Muscle layer of duodenum (tissue), 2 donors: Measurements from ENCODE around the gene SCYL3.

Experiments
- H3K27ac ChIP-seq: one replicate; pipeline ENCODE4 v1.7.0; 2013; ENCODE audit warnings: mild to moderate bottlenecking, low read length
- H3K27me3 ChIP-seq: one replicate; pipeline ENCODE4 v1.7.0; 2013; ENCODE audit warnings: low read depth, mild to moderate bottlenecking, control low read depth, low read length
- H3K36me3 ChIP-seq, 2 donors: one replicate each; pipeline ENCODE4 v1.7.0; 2013; ENCODE audit warnings: low read length in 2 of 2, control low read depth in 1 of 2, mild to moderate bottlenecking in 1 of 2; ENCODE audit not compliant: insufficient read depth in 2 of 2, control insufficient read depth in 1 of 2
- H3K4me1 ChIP-seq, 2 donors: one replicate each; pipeline ENCODE4 v1.7.0; 2013; ENCODE audit warnings: low read length in 2 of 2, mild to moderate bottlenecking in 2 of 2, control low read depth in 1 of 2, moderate library complexity in 1 of 2; ENCODE audit not compliant: insufficient read depth in 2 of 2, control insufficient read depth in 1 of 2
- H3K4me3 ChIP-seq, 2 donors: one replicate each; pipeline ENCODE4 v1.7.0; 2013; ENCODE audit warnings: low read length in 2 of 2, low read depth in 1 of 2, mild to moderate bottlenecking in 1 of 2
- H3K9me3 ChIP-seq, 2 donors: one replicate each; pipeline ENCODE4 v1.7.0; 2013; ENCODE audit warnings: low read length in 2 of 2, control low read depth in 1 of 2, mild to moderate bottlenecking in 1 of 2; ENCODE audit not compliant: control insufficient read depth in 1 of 2
- donor health status: healthy.

SCYL3 gene

DNA sequence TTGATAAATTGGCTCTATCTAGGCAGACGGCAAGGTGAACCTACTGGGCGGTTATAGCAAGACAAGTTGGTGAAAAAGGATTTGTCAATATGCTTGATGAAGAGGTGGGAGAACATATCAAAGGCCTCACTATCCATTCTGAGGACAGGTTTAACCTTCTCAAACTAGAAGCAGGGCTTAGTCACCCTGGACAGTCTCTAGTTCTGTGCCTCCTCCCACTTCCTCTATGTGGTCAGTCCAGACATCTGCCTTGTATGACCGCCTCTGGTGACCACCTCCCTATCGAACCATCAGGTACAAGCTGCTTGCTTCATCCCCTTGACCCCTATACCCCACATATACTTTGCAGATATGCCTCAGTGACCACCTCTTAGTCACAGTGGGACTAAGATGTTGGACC lies 2.3 kb upstream of the SCYL3 start:
- no peak overlapping the region for H3K27ac ChIP-seq
- no peaks in the 10 kb centered on the region for H3K36me3 ChIP-seq
- H3K27me3 ChIP-seq: no peaks in the 10 kb centered on the region
- H3K9me3 ChIP-seq: no peaks in the 10 kb centered on the region
- peaks cover 11 to 12% of the 10 kb centered on the region in 2 donors for H3K4me1 ChIP-seq
- no peak overlapping the region for H3K4me3 ChIP-seq

DNA sequence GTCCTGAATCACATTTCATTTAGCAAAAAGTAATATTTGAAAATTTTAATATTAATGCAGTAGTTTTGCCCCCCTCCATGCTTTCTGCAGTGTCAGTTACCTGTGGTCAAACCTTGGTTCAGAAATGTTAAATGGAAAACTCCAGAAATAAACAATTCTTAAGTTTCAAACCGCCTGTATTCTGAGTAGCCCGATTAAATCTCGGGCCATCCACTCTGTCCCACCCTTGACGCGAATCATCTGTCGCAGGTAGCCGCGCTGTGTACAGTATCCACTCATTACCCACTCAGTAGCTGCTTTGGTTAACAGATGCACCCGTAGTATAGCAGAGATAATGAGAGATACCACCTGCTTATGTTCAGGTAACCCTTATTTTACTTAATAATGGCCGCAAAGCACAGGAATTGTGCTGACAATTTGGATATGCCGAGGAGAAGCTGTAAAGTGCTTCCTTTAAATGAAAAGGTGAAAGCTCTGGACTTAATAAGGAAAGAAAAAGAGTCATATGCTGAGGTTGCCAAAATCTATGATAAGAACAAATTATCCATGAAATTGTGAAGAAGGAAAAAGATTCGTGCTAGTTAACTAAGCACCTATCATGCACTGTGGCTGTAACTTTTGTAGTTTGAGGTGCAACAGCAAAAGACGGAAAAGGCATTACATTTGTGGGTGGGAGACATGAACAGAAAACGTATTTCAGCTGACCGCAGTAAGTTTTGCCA lies 889 bp upstream of the SCYL3 start:
- H3K27ac ChIP-seq: peak overlapping the region; percentile 100
- H3K4me1 ChIP-seq: peaks cover 11 to 12% of the 10 kb centered on the region in 2 donors
- H3K36me3 ChIP-seq: no peaks in the 10 kb centered on the region
- H3K4me3 ChIP-seq: peak overlapping the region; percentile 83 to 94
- H3K27me3 ChIP-seq: no peaks in the 10 kb centered on the region
- no peaks in the 10 kb centered on the region for H3K9me3 ChIP-seq

- Histone ChIP-seq H3K27me3 (no peaks in the 10 kb centered on the region), H3K4me3 (peak overlapping the region; percentile 83 to 94), H3K27ac (peak overlapping the region; percentile 100), H3K4me1 (peaks cover 11 to 12% of the 10 kb centered on the region in 2 donors), H3K9me3 (no peaks in the 10 kb centered on the region), H3K36me3 (peaks cover 1 to 6% of the 10 kb centered on the region in 2 donors)
Observed at GRCh38 chr1:169892927-169893644, 610 bp downstream of the SCYL3 start.

- H3K9me3 ChIP-seq: no peaks in the 10 kb centered on the region
- no peaks in the 10 kb centered on the region for H3K27me3 ChIP-seq
- H3K27ac ChIP-seq: peak overlapping the region; percentile 100
- H3K36me3 ChIP-seq: peaks cover 4 to 10% of the 10 kb centered on the region in 2 donors
- H3K4me1 ChIP-seq: peaks cover 11 to 12% of the 10 kb centered on the region in 2 donors
- H3K4me3 ChIP-seq: peak overlapping the region; percentile 83 to 94
Observed at GRCh38 chr1:169892176-169892926, 1.3 kb downstream of the SCYL3 start.

- Histone ChIP-seq H3K27me3 (no peaks in the 10 kb centered on the region), H3K36me3 (peaks cover 4 to 10% of the 10 kb centered on the region in 2 donors), H3K4me1 (peaks cover 11 to 12% of the 10 kb centered on the region in 2 donors), H3K9me3 (no peaks in the 10 kb centered on the region), H3K27ac (peak overlapping the region; percentile 37), H3K4me3 (peak overlapping the region in 1 of 2 donors; percentile 32)
Observed at GRCh38 chr1:169891539-169891885, 2.2 kb downstream of the SCYL3 start.

- no peaks in the 10 kb centered on the region for H3K27me3 ChIP-seq
- H3K4me3 ChIP-seq: peak overlapping the region in 1 of 2 donors; percentile 32
- no peaks in the 10 kb centered on the region for H3K9me3 ChIP-seq
- H3K36me3 ChIP-seq: peaks cover 4 to 10% of the 10 kb centered on the region in 2 donors
- peaks cover 11 to 12% of the 10 kb centered on the region in 2 donors for H3K4me1 ChIP-seq
- peak overlapping the region; percentile 35 for H3K27ac ChIP-seq
Observed at GRCh38 chr1:169890761-169891538, 2.7 kb downstream of the SCYL3 start.

- Histone ChIP-seq H3K4me3 (no peak overlapping the region), H3K27ac (no peak overlapping the region), H3K27me3 (no peaks in the 10 kb centered on the region), H3K9me3 (no peaks in the 10 kb centered on the region), H3K36me3 (peaks cover 9 to 17% of the 10 kb centered on the region in 2 donors), H3K4me1 (peaks cover 11 to 12% of the 10 kb centered on the region in 2 donors)
Observed at GRCh38 chr1:169889871-169890270, 3.8 kb downstream of the SCYL3 start.

DNA sequence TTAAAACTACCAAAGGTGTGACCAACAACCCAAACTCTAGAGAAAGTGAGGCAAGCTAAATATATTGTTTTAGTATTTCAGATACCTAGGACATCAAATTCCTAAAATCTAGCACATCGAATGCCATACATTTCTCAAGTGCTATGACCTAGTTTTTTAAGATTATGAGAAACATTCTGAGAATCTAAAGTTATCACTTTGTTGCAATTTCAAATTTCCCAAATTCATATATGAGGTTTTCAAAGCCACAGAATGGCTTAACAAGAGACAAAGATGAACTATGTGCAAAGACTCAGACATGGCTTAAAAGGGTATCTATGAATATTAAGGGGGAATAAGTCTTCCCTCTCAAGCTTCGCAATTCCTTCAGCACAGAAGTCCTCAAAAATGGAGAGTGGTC lies 6.8 kb downstream of the SCYL3 start:
- Histone ChIP-seq H3K9me3 (no peaks in the 10 kb centered on the region), H3K27me3 (no peaks in the 10 kb centered on the region), H3K36me3 (peaks cover 9 to 21% of the 10 kb centered on the region in 2 donors), H3K4me3 (no peak overlapping the region), H3K4me1 (peaks cover 6 to 9% of the 10 kb centered on the region in 2 donors), H3K27ac (no peak overlapping the region)

GRCh38 chr1:169886422-169886821 lies 7.3 kb downstream of the SCYL3 start:
- no peaks in the 10 kb centered on the region for H3K27me3 ChIP-seq
- no peak overlapping the region for H3K27ac ChIP-seq
- peaks cover under 1 to 4% of the 10 kb centered on the region in 2 donors for H3K4me1 ChIP-seq
- H3K36me3 ChIP-seq: peaks cover 9 to 21% of the 10 kb centered on the region in 2 donors
- no peaks in the 10 kb centered on the region for H3K9me3 ChIP-seq
- H3K4me3 ChIP-seq: no peak overlapping the region

DNA sequence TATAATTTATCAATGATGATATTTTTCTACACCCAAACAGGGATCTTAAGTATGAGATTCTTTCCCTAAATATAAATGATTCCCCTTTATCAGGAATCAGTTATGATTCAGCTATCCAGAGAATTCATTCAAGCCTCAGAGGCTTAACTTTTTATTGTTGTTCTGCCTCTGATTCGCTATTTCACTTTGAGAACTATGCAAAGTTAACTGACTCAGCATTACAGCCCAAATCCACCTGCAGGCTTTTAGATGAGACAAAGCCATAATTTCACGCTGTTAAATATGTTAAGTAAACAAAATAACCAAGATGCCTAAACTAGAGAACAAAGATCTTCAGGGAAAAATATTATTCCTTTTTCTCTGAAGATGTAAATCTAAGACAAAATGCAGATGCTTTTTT lies 8.5 kb downstream of the SCYL3 start:
- H3K4me1 ChIP-seq: no peaks in the 10 kb centered on the region
- H3K27ac ChIP-seq: no peak overlapping the region
- peaks cover 9 to 21% of the 10 kb centered on the region in 2 donors for H3K36me3 ChIP-seq
- no peak overlapping the region for H3K4me3 ChIP-seq
- no peaks in the 10 kb centered on the region for H3K9me3 ChIP-seq
- H3K27me3 ChIP-seq: no peaks in the 10 kb centered on the region
